SU-DHL-6 (cell line): ENCODE results near the gene CHAT.

Experiments
- H2AFZ ChIP-seq: fragments of 200-600 bp; sonication (generic); 2 replicates; pipeline ENCODE4 v1.6.1; 2014; ENCODE audit warnings: low read depth, mild to moderate bottlenecking, moderate library complexity, mixed read lengths, antibody characterized with exemption, low read length; ENCODE audit not compliant: severe bottlenecking
- H3F3A ChIP-seq: fragments of 200-600 bp; shearing (Covaris generic); 2 replicates; pipeline ENCODE4 v1.6.0; 2016; ENCODE audit warnings: antibody characterized with exemption, mild to moderate bottlenecking; ENCODE audit not compliant: insufficient read depth
- H3K27ac ChIP-seq: fragments of 200-600 bp; sonication (generic); 2 replicates; pipeline ENCODE4 v1.5.1; 2016; ENCODE audit warnings: low read depth, mild to moderate bottlenecking, low read length, moderate library complexity, mixed read lengths
- H3K27me3 ChIP-seq: fragments of 200-600 bp; sonication (generic), shearing (Covaris generic); 2 replicates; pipeline ENCODE4 v1.6.0; 2014; ENCODE audit warnings: mild to moderate bottlenecking, low read length
- H3K36me3 ChIP-seq: fragments of 200-600 bp; sonication (generic); 2 replicates; pipeline ENCODE4 v1.6.1; 2014; ENCODE audit warnings: mild to moderate bottlenecking, low read length, mixed read lengths
- H3K4me2 ChIP-seq: fragments of 300-600, 200-600 bp; shearing (Covaris generic), sonication (generic); 2 replicates; pipeline ENCODE4 v1.6.0; 2014; ENCODE audit warnings: low read length, low read depth, mild to moderate bottlenecking; ENCODE audit not compliant: poor library complexity, severe bottlenecking
- H3K4me3 ChIP-seq: fragments of 200-600 bp; sonication (generic); 2 replicates; pipeline ENCODE4 v1.5.1; 2014; ENCODE audit warnings: antibody characterized with exemption, low read length, mild to moderate bottlenecking, mixed read lengths; ENCODE audit not compliant: insufficient read depth, poor library complexity, severe bottlenecking
- H3K79me2 ChIP-seq: fragments of 200-600 bp; sonication (generic); 2 replicates; pipeline ENCODE4 v1.6.1; 2014; ENCODE audit warnings: mild to moderate bottlenecking, low read length, moderate library complexity; ENCODE audit not compliant: insufficient read depth
- H3K9ac ChIP-seq: fragments of 200-600 bp; sonication (generic); 2 replicates; pipeline ENCODE4 v1.7.0; 2014; ENCODE audit warnings: mild to moderate bottlenecking, low read length
- H3K9me2 ChIP-seq: fragments of 200-600 bp; sonication (generic); replicated peaks from 2 replicates; pipeline ENCODE4 v1.6.1; 2014; ENCODE audit warnings: low read length; ENCODE audit not compliant: insufficient read depth
- H3K9me3 ChIP-seq: fragments of 200-600 bp; sonication (generic); 2 replicates; pipeline ENCODE4 v1.6.1; 2014; ENCODE audit warnings: low read length, mixed read lengths; ENCODE audit not compliant: insufficient read depth
- H4K20me1 ChIP-seq: fragments of 200-600 bp; sonication (generic); 2 replicates; pipeline ENCODE4 v1.6.1; 2014; ENCODE audit warnings: low read depth, mild to moderate bottlenecking, antibody characterized with exemption, low read length, moderate library complexity, mixed read lengths
- CTCF ChIP-seq: fragments of 200-600 bp; sonication (generic); IDR thresholded peaks from one replicate; pipeline ENCODE4 v1.5.1; 2017; ENCODE audit warnings: antibody characterized with exemption, mild to moderate bottlenecking, low read length, moderate library complexity; ENCODE audit not compliant: insufficient read depth, poor library complexity, severe bottlenecking
- EZH2phosphoT487 ChIP-seq: fragments of 200-600 bp; sonication (generic), shearing (Covaris generic); conservative IDR thresholded peaks from 2 replicates; pipeline ENCODE4 v1.6.1; 2018; ENCODE audit warnings: mild to moderate bottlenecking, antibody characterized with exemption, low read length, moderate library complexity, mixed read lengths

CHAT gene

GRCh38 chr10:49595003-49595712 lies 18.7 kb upstream of the CHAT start:
- Histone ChIP-seq H3K9ac (no peak overlapping the region), H3K4me2 (no peak overlapping the region), H2AFZ (no peak overlapping the region), H3K79me2 (no peaks in the 10 kb centered on the region), H3K4me3 (no peak overlapping the region), H3K36me3 (no peaks in the 10 kb centered on the region), H3K9me2 (no peaks in the 10 kb centered on the region), H3K27me3 (no peaks in the 10 kb centered on the region), H4K20me1 (no peaks in the 10 kb centered on the region), H3K9me3 (no peaks in the 10 kb centered on the region), H3K27ac (no peak overlapping the region), H3F3A (no peaks in the 10 kb centered on the region)
- TF ChIP-seq CTCF, result no peak

- Histone ChIP-seq H3K4me3 (no peak overlapping the region), H3K27me3 (no peaks in the 10 kb centered on the region), H3K9me3 (no peaks in the 10 kb centered on the region), H3K36me3 (no peaks in the 10 kb centered on the region), H2AFZ (no peak overlapping the region), H3K79me2 (no peaks in the 10 kb centered on the region), H4K20me1 (no peaks in the 10 kb centered on the region), H3K4me2 (no peak overlapping the region), H3K27ac (no peak overlapping the region), H3K9ac (no peak overlapping the region), H3F3A (no peaks in the 10 kb centered on the region), H3K9me2 (no peaks in the 10 kb centered on the region)
- TF ChIP-seq CTCF, result no peak
- no peak for TF ChIP-seq EZH2phosphoT487
These were observed 17.9 kb upstream of the CHAT start for GRCh38 chr10:49595713-49596492.

- no peak for TF ChIP-seq CTCF
- TF ChIP-seq EZH2phosphoT487, result no peak
- Histone ChIP-seq H3K9me2 (no peaks in the 10 kb centered on the region), H4K20me1 (no peaks in the 10 kb centered on the region), H3K27ac (no peak overlapping the region), H3F3A (no peaks in the 10 kb centered on the region), H3K9ac (no peak overlapping the region), H2AFZ (no peak overlapping the region), H3K79me2 (no peaks in the 10 kb centered on the region), H3K4me3 (no peak overlapping the region), H3K4me2 (no peak overlapping the region), H3K9me3 (no peaks in the 10 kb centered on the region), H3K27me3 (no peaks in the 10 kb centered on the region), H3K36me3 (no peaks in the 10 kb centered on the region)
These were observed 17.4 kb upstream of the CHAT start for GRCh38 chr10:49596493-49596809.
